Measurements from ENCODE around the gene EML3.
"Not testable (repeated sequence)": the region's sequence is repeated elsewhere in the genome, so short reads cannot be mapped to it uniquely, and the experiment has no call there.

Gene EML3

DNA sequence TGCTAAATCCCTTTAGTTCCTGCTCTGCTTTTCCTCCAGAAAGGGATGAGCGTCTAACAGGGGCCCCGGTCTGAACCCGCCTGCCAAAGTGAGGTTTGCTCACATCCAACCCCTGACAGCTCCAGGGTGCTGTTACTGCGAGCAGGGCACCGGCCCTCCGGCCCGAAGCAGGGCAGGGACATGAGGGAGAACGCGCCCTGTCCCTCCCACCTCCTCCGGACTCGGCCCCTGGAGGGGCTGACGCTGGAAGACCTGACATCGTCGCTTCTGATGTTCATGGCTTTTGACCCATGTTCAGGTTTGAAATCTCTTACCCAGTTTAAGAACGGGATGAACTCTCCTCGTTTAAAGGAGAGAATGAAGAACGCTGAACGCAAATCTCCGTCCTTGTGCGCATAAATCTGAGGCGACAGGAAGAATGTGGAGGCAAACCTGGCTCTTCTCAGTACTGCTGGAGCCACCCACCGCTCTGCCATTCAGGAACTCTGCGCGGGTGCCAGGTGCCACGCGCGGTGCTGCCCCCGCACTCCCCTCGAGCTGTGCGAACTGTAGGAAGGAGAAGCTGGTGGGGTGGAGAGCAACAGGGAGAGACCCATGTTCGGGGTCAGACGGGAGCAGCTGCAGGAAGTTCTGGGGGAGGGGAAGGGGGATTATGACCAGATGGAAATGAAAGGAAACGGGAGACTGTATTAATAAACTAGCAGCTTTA lies 38.1 kb downstream of the EML3 start:
- Histone ChIP-seq H2AFZ (ENCODE audit: low read depth) (peak overlapping the region; percentile 71), H3K4me1 (ENCODE audit: low read depth, poor library complexity, severe bottlenecking) (peaks cover 31% of the 10 kb centered on the region), H3K27ac (peak overlapping the region; percentile 37; the same call in 1 of the 2 replicates), H3K4me2 (peak overlapping the region; percentile 59), H3K27me3 (ENCODE audit: insufficient read depth, low read depth) (no peaks in the 10 kb centered on the region), H3K36me3 (ENCODE audit: insufficient read depth) (peaks cover 24% of the 10 kb centered on the region; the same call in 1 of the 2 replicates), H3K4me3 (IDR thresholded peaks at IDR 0.05; ENCODE audit: insufficient read depth, low read depth, low read length) (peak overlapping the region; percentile 22), H3K9ac (peak overlapping the region; percentile 52; the same call in 1 of the 2 replicates), H4K20me1 (ENCODE audit: insufficient read depth) (no peaks in the 10 kb centered on the region), H3K79me2 (ENCODE audit: insufficient read depth, low read depth) (peaks cover 41% of the 10 kb centered on the region)
- TF ChIP-seq, protein P1, sequence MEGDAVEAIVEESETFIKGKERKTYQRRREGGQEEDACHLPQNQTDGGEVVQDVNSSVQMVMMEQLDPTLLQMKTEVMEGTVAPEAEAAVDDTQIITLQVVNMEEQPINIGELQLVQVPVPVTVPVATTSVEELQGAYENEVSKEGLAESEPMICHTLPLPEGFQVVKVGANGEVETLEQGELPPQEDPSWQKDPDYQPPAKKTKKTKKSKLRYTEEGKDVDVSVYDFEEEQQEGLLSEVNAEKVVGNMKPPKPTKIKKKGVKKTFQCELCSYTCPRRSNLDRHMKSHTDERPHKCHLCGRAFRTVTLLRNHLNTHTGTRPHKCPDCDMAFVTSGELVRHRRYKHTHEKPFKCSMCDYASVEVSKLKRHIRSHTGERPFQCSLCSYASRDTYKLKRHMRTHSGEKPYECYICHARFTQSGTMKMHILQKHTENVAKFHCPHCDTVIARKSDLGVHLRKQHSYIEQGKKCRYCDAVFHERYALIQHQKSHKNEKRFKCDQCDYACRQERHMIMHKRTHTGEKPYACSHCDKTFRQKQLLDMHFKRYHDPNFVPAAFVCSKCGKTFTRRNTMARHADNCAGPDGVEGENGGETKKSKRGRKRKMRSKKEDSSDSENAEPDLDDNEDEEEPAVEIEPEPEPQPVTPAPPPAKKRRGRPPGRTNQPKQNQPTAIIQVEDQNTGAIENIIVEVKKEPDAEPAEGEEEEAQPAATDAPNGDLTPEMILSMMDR (conservative IDR thresholded peaks at IDR 0.05; ENCODE audit: low read depth, low read length), result no peak

DNA sequence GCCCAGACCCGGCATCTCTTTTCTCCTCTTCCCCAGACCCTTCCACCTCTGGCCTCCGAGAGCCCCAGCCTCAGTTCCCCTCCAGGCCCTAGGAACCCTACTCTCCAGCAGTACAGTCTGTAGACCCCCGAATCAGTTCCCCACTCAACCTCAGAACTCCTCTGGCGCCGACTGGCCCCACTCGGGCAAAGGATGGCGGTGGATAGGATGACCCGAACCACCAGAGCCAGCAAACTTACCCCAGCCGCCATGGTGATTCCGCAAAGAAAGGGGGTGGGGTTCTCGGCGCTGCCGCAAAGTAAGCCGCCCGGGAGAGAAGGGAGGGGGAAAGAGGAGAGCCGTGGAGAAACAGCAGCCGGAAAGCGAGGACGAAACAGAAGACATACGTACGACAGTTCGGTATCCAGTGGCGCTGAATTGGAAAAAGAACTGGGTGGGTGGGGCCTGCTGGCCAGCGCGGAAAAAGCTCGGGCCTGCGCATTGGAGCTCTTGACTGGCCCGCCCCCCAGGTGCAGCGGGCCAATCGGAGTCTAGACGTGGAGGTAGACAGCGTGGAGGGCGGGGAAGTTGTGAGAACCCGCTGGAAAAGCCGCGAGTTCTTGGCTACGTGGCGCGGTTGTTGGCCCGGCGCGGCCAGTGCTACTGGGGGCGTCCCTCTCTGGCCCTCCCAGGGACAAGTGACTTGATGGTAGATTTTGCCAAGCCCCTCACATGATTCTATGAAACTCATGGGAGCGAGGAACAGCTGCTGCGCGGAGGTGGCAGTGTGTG lies 38.8 kb downstream of the EML3 start, which contains the start of gene EEF1G:
Gene EEF1G (minus strand): TSS at position 300 of the 771 bp plus-strand sequence. CDS start 49 bp downstream, at position 251.
- H3K36me3 ChIP-seq (ENCODE audit: insufficient read depth), result peaks cover 32% of the 10 kb centered on the region; the same call in 1 of the 2 replicates

DNA sequence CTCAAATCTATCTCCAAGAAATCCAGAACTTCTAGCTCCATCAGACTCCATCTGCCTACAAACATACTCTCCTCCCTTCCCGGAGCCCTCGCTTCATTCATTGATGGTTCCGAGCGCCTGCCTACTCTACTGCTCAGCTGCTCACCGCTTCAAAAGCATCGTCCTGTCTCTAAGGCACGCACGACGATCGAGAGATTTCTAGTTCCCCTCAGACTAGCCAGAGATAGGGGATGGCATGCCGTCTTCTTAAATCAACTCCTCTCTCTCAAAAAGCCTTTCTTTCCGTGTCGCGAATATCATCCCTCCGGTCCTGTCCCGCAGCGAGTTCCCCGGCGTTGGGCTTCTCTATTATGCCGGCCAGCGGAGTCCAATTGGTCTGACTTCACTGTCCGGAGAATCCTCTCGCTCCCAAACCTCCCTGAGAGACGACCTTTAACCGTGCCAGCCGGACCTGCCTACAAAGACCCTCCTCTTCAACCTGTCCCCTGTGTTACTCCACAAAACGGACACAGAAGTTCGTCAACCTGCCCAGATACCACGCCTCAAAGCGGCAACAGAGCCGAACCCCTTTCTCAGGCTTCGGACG lies 39.5 kb downstream of the EML3 start:
- Histone ChIP-seq H4K20me1 (ENCODE audit: insufficient read depth) (no peaks in the 10 kb centered on the region), H3K4me2 (peak overlapping the region; percentile 66), H3K27ac (peak overlapping the region; percentile 50), H3K9ac (peak overlapping the region; percentile 69), H3K36me3 (ENCODE audit: insufficient read depth) (peaks cover 38% of the 10 kb centered on the region; the same call in 1 of the 2 replicates), H3K79me2 (ENCODE audit: insufficient read depth, low read depth) (peaks cover 52% of the 10 kb centered on the region), H2AFZ (ENCODE audit: low read depth) (peak overlapping the region; percentile 25; the same call in 1 of the 2 replicates), H3K27me3 (ENCODE audit: insufficient read depth, low read depth) (no peaks in the 10 kb centered on the region), H3K4me1 (ENCODE audit: low read depth, poor library complexity, severe bottlenecking) (peaks cover 37% of the 10 kb centered on the region), H3K4me3 (IDR thresholded peaks at IDR 0.05; ENCODE audit: insufficient read depth, low read depth, low read length) (peak overlapping the region; percentile 63)
- TF ChIP-seq, protein P1 (conservative IDR thresholded peaks at IDR 0.05; ENCODE audit: low read depth, low read length), result no peak

More for the DNA sequence above, 38.8 kb downstream of the EML3 start, which contains the start of gene EEF1G:
- peaks cover 49% of the 10 kb centered on the region for H3K79me2 ChIP-seq (ENCODE audit: insufficient read depth, low read depth)
- no peaks in the 10 kb centered on the region for H4K20me1 ChIP-seq (ENCODE audit: insufficient read depth)
- TF ChIP-seq, protein P1 (conservative IDR thresholded peaks at IDR 0.05; ENCODE audit: low read depth, low read length), result no peak
- peak within 1 kb of the TSS; percentile 71 for H2AFZ ChIP-seq (ENCODE audit: low read depth)
- H3K4me2 ChIP-seq, result peak within 1 kb of the TSS; percentile 66
- peak within 1 kb of the TSS; percentile 63 for H3K4me3 ChIP-seq (IDR thresholded peaks at IDR 0.05; ENCODE audit: insufficient read depth, low read depth, low read length)
- peaks cover 37% of the 10 kb centered on the region for H3K4me1 ChIP-seq (ENCODE audit: low read depth, poor library complexity, severe bottlenecking)
- H3K27me3 ChIP-seq (ENCODE audit: insufficient read depth, low read depth), result no peaks in the 10 kb centered on the region
- peak within 1 kb of the TSS; percentile 69 for H3K9ac ChIP-seq
- H3K27ac ChIP-seq, result peak within 1 kb of the TSS; percentile 50

DNA sequence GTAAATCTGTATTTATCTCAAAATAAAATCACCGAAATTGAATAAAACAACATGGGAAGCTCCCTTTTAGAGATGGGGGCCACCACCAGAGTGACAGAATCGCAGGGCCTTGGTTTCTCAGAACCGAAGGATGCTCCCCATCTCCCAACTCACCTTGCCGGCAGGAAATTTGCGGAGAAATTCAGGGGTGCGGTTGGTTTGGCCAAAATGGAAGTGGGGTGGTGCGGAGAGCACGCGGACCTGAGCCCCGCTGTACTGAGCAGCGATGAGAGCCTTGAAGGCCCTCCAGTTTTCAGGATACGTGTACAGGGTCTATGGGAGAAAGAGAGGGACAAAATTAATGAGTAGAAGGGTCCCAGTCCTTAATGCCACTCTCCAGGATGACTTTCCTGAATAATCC lies 40.1 kb downstream of the EML3 start:
- peak overlapping the region; percentile 66 for H3K4me2 ChIP-seq
- H3K9ac ChIP-seq, result peak overlapping the region; percentile 69; the same call in 1 of the 2 replicates
- H3K36me3 ChIP-seq (ENCODE audit: insufficient read depth), result peaks cover 38% of the 10 kb centered on the region; the same call in 1 of the 2 replicates
- peaks cover 42% of the 10 kb centered on the region for H3K4me1 ChIP-seq (ENCODE audit: low read depth, poor library complexity, severe bottlenecking)
- peak overlapping the region; percentile 50; the same call in 1 of the 2 replicates for H3K27ac ChIP-seq
- H3K27me3 ChIP-seq (ENCODE audit: insufficient read depth, low read depth), result no peaks in the 10 kb centered on the region
- no peaks in the 10 kb centered on the region for H4K20me1 ChIP-seq (ENCODE audit: insufficient read depth)
- TF ChIP-seq, protein P1 (conservative IDR thresholded peaks at IDR 0.05; ENCODE audit: low read depth, low read length), result no peak
- no peak overlapping the region for H3K4me3 ChIP-seq (IDR thresholded peaks at IDR 0.05; ENCODE audit: insufficient read depth, low read depth, low read length)
- no peak overlapping the region for H2AFZ ChIP-seq (ENCODE audit: low read depth)
- peaks cover 58% of the 10 kb centered on the region for H3K79me2 ChIP-seq (ENCODE audit: insufficient read depth, low read depth)

DNA sequence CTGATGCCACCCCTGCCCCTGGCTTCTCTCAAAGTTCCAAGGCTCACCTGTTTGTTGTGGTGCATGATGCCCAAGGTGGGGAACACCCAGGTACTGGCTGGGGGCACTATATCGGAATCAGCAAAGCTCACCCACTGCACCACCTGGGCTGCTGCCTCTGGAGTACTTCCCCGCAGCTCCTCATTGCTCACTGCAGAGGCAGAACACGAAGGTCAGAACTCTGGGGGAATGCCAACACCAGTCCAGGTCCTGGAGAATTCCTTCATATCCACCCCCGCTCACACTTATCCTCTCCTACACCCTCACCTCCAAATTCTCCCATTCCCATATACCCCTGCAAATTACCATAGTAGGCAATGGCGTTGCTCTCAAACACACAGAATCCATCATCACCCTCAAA lies 41.1 kb downstream of the EML3 start:
- peak overlapping the region; percentile 66; the same call in 1 of the 2 replicates for H3K4me2 ChIP-seq
- peaks cover 38% of the 10 kb centered on the region; the same call in 1 of the 2 replicates for H3K36me3 ChIP-seq (ENCODE audit: insufficient read depth)
- peaks cover 48% of the 10 kb centered on the region for H3K4me1 ChIP-seq (ENCODE audit: low read depth, poor library complexity, severe bottlenecking)
- H3K4me3 ChIP-seq (IDR thresholded peaks at IDR 0.05; ENCODE audit: insufficient read depth, low read depth, low read length); H3K9ac ChIP-seq; H4K20me1 ChIP-seq (ENCODE audit: insufficient read depth); H3K27me3 ChIP-seq (ENCODE audit: insufficient read depth, low read depth); H2AFZ ChIP-seq (ENCODE audit: low read depth); H3K27ac ChIP-seq: not testable (repeated sequence)
- H3K79me2 ChIP-seq (ENCODE audit: insufficient read depth, low read depth), result peaks cover 66% of the 10 kb centered on the region

DNA sequence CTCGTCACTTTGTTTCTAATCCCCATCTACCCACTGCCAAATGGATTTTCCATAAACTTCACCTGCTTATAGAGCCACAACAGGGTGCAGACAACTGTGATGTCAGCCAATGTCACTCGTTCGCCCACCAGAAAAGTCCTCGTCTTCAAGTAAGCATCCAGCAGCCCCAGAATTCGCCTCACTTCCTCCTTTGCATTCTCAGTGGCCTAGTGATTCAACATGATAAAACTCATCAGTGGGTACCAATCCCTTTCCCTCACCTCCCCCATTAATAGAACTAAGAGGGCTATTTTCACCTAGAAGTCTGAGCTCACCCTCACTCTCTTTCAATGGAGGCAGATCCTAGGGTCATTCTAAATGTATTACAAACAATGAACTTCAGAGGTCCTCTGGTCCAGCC lies 41.7 kb downstream of the EML3 start:
- Histone ChIP-seq H3K4me1 (ENCODE audit: low read depth, poor library complexity, severe bottlenecking) (peaks cover 51% of the 10 kb centered on the region), H3K4me2 (peak overlapping the region; percentile 29; the same call in 1 of the 2 replicates), H3K79me2 (ENCODE audit: insufficient read depth, low read depth) (peaks cover 72% of the 10 kb centered on the region), H3K36me3 (ENCODE audit: insufficient read depth) (peaks cover 38% of the 10 kb centered on the region; the same call in 1 of the 2 replicates)
- not testable (repeated sequence) for H3K27me3 ChIP-seq (ENCODE audit: insufficient read depth, low read depth); H3K4me3 ChIP-seq (IDR thresholded peaks at IDR 0.05; ENCODE audit: insufficient read depth, low read depth, low read length); H2AFZ ChIP-seq (ENCODE audit: low read depth); H4K20me1 ChIP-seq (ENCODE audit: insufficient read depth); H3K9ac ChIP-seq; H3K27ac ChIP-seq

All from KMS-11 (cell line).